B cell (primary cell): Measurements from ENCODE around the gene FAM174C. TPM values are rescaled to one million over a fixed set of nuclear protein-coding genes. Genes with fewer than 3 reads are reported as not detected.
A peak's percentile ranks its signal among the peaks of the same experiment; 100 is the strongest.

Experiments used
- ATAC-seq: fragments of 200-7000 bp; cut with Tn5 transposase; one replicate; pipeline ENCODE4 v1.10.0; 2021; ENCODE audit warnings: low read depth, mild to moderate bottlenecking, moderate number of reproducible peaks, moderate library complexity
- CTCF ChIA-PET: fragments of 350-600 bp; sonication (Branson Sonifier 250); formaldehyde crosslinking; loops from one replicate; lab custom pipeline; 2021; ENCODE audit warnings: antibody characterized with exemption, inconsistent platforms; lab: Charles Lee
- POLR2A ChIA-PET: fragments of 350-600 bp; sonication (Branson Sonifier 250); formaldehyde crosslinking; loops from one replicate; lab custom pipeline; 2021; ENCODE audit warnings: antibody characterized with exemption; lab: Charles Lee
- DNase-seq: peaks from one replicate; pipeline ENCODE4 v3.0.0; 2013
- H2AFZ ChIP-seq: 2 replicates; pipeline ENCODE4 v1.6.1; 2012; ENCODE audit warnings: mild to moderate bottlenecking, low read depth, low read length; ENCODE audit not compliant: insufficient read depth, poor library complexity, severe bottlenecking
- H3K27ac ChIP-seq, 2 donors: 1 replicate in 1 of 2; 2 replicates in 1 of 2; pipeline ENCODE4 v1.5.1; 2012 to 2013; ENCODE audit warnings: low read length in 2 of 2, mild to moderate bottlenecking in 2 of 2, moderate library complexity in 1 of 2
- H3K27me3 ChIP-seq, 4 experiments: fragments of 200-600 bp in 1 of 4; sonication (generic) in 1 of 4; replicated peaks in 1 of 4; 1 replicate in 2 of 4; 2 replicates in 2 of 4; pipeline versions ENCODE4 v1.6.1 to v1.7.0; 2013 to 2016; ENCODE audit warnings: low read length in 3 of 4, mild to moderate bottlenecking in 2 of 4, mixed read lengths in 1 of 4, moderate library complexity in 1 of 4; ENCODE audit not compliant: insufficient read depth in 4 of 4, control insufficient read depth in 3 of 4; ENCODE audit errors: control extremely low read depth in 1 of 4
- H3K36me3 ChIP-seq, 2 experiments: replicated peaks in 1 of 2; 1 replicate in 1 of 2; 2 replicates in 1 of 2; pipeline versions ENCODE4 v1.6.1 to v1.7.1; 2013; ENCODE audit warnings: low read length in 1 of 2; ENCODE audit not compliant: insufficient read depth in 2 of 2, control insufficient read depth in 1 of 2; ENCODE audit errors: control extremely low read depth in 1 of 2, extremely low read depth in 1 of 2
- H3K4me1 ChIP-seq, 2 donors: fragments of 200-600 bp in 1 of 2; sonication (generic) in 1 of 2; 1 replicate in 1 of 2; 2 replicates in 1 of 2; pipeline versions ENCODE4 v1.5.1 to v1.6.1; 2013 to 2017; ENCODE audit warnings: low read length in 2 of 2; ENCODE audit not compliant: control insufficient read depth in 2 of 2, insufficient read depth in 2 of 2
- H3K4me2 ChIP-seq: replicated peaks from 2 replicates; pipeline ENCODE3; 2012; ENCODE audit warnings: mild to moderate bottlenecking, low read depth, low read length; ENCODE audit not compliant: poor library complexity, severe bottlenecking
- H3K4me3 ChIP-seq, 5 experiments: fragments of 200-600 bp in 1 of 5; sonication (generic) in 1 of 5; 1 replicate in 3 of 5; 2 replicates in 2 of 5; pipeline versions ENCODE4 v1.5.1 to v1.7.0; 2011 to 2016; ENCODE audit warnings: low read length in 4 of 5, mild to moderate bottlenecking in 4 of 5, low read depth in 2 of 5, control low read depth in 1 of 5, moderate library complexity in 1 of 5; ENCODE audit not compliant: insufficient read depth in 1 of 5; ENCODE audit errors: control extremely low read depth in 1 of 5, extremely low read depth in 1 of 5
- H3K79me2 ChIP-seq: fragments of 200-600 bp; sonication (generic); one replicate; pipeline ENCODE4 v1.6.0; 2016; ENCODE audit warnings: low read length; ENCODE audit not compliant: control insufficient read depth, insufficient read depth
- H3K9ac ChIP-seq: fragments of 200-600 bp; sonication (generic); 2 replicates; pipeline ENCODE4 v1.6.1; 2017; ENCODE audit warnings: mild to moderate bottlenecking, low read length, moderate library complexity
- H3K9me3 ChIP-seq, 3 donors: one replicate each; pipeline versions ENCODE4 v1.6.1 to v1.7.1; 2013; ENCODE audit warnings: low read length in 2 of 3; ENCODE audit not compliant: control insufficient read depth in 2 of 3, insufficient read depth in 1 of 3; ENCODE audit errors: control extremely low read depth in 1 of 3
- H4K20me1 ChIP-seq: 2 replicates; pipeline ENCODE4 v1.6.0; 2012; ENCODE audit warnings: mild to moderate bottlenecking, low read length; ENCODE audit not compliant: insufficient read depth, control insufficient read depth, poor library complexity, severe bottlenecking
- H3K27ac Mint-ChIP-seq: one replicate; pipeline ENCODE4 v1.8.0; 2021; ENCODE audit warnings: mixed read lengths
- H3K27me3 Mint-ChIP-seq: one replicate; pipeline ENCODE4 v1.8.0; 2021; ENCODE audit warnings: mixed read lengths
- H3K4me1 Mint-ChIP-seq: one replicate; pipeline ENCODE4 v1.8.0; 2021; ENCODE audit warnings: mixed read lengths
- H3K4me3 Mint-ChIP-seq: one replicate; pipeline ENCODE4 v1.8.0; 2021; ENCODE audit warnings: mixed read lengths
- H3K9me3 Mint-ChIP-seq: one replicate; pipeline ENCODE4 v1.8.0; 2022; ENCODE audit warnings: mixed read lengths; ENCODE audit not compliant: insufficient read depth
- EZH2 ChIP-seq: IDR thresholded peaks from 2 replicates; pipeline ENCODE4 v1.6.1; 2012; ENCODE audit warnings: borderline replicate concordance, low read depth, mild to moderate bottlenecking, moderate library complexity, low read length; ENCODE audit not compliant: insufficient read depth, poor library complexity, severe bottlenecking
- WGBS: methylation state at CpG from one replicate; pipeline ENCODE4 v1.1.5; 2013; ENCODE audit warnings: missing lambda C conversion rate; ENCODE audit not compliant: insufficient coverage; 5-methylcytosine and 5-hydroxymethylcytosine counted together
- intact Hi-C: fragments of 100-400 bp; cut with micrococcal nuclease; formaldehyde crosslinking; loops from one replicate; pipeline ENCODE4 v1.10.0; 2022
- polyA plus RNA-seq: library from polyadenylated mRNA; depleted of rRNA; stranded (reverse); fragments of >200 nt; gene quantifications from 2 replicates; pipeline ENCODE4 v1.2.3, GENCODE V29; 2012
- total RNA-seq, 2 donors: library from RNA; stranded (reverse); fragments of 120-200 nt in 1 of 2; gene quantifications; 1 replicate in 1 of 2; 2 replicates in 1 of 2; pipeline versions ENCODE4 v1.2.3 to v1.2.4, GENCODE V29; 2013 to 2022
- TF ChIP-seq, protein P1 (sequence below): fragments of 200-600 bp; IDR thresholded peaks from one replicate; pipeline ENCODE4 v1.8.0; 2022; ENCODE audit warnings: antibody characterized with exemption, mild to moderate bottlenecking

FAM174C gene
- total and polyA plus RNA-seq, 2 donors (not counting 1 experiment from before 2014, with no cell fraction given) = 41.1 to 70.6 TPM

DNA sequence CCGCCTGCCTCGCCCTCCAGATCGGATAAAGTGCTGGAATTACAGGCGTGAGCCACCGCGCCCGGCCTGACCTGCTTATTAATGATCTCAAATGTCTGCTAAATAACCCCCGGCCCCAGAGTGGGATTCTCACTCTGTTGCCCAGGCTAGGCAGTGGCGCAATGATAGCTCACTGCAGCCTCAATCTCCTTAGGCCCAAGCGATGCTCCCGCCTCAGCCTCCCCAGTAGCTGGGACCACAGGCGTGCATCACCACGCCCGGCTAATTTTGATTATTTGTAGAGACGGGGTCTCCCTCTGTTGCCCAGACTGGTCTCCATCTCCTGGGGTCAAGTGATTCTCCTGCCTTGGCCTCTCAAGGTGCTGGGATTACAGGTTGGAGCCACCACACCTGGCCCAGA, 34.4 kb upstream of the FAM174C start:
- Histone ChIP-seq H3K79me2 (peaks cover 23% of the 10 kb centered on the region), H4K20me1 (peaks cover 17% of the 10 kb centered on the region), H3K4me2 (peak overlapping the region; percentile 99), H3K27ac (no peak overlapping the region), H2AFZ (peak overlapping the region; percentile 76), H3K27me3 (peaks cover 0 to 18% (median 7%) of the 10 kb centered on the region in 4 experiments), H3K9me3 (no peaks in the 10 kb centered on the region), H3K36me3 (peaks cover 0 to 4% of the 10 kb centered on the region in 2 experiments), H3K4me3 (peak overlapping the region in 4 of 5 experiments; percentile 42 to 92 (median 62)), H3K4me1 (peaks cover 44 to 69% of the 10 kb centered on the region in 2 donors), H3K9ac (peak overlapping the region; percentile 80)
- H3K27me3 Mint-ChIP-seq = peaks cover 8% of the 10 kb centered on the region
- ChIA-PET CTCF (interaction anchor here (0.6 to 8.0 kb wide), 11 partner anchors 17 to 257 kb away, joined by 3 to 658 read pairs (median 3); partner anchors contain the start of genes CIRBP, FAM174C and WDR18), POLR2A (interaction anchor here (0.6 to 7.8 kb wide), 3 partner anchors 24 to 448 kb away, joined by 6 to 402 read pairs (median 7); partner anchors contain the start of gene CIRBP)
- H3K4me1 Mint-ChIP-seq = peaks cover 36% of the 10 kb centered on the region
- WGBS = 72% methylated on average over 11 of the region's 15 CpGs
- DNase-seq (peak; percentile 47), ATAC-seq (no peak)
- peak overlapping the region; percentile 10 for H3K27ac Mint-ChIP-seq
- peak overlapping the region; percentile 88 for H3K4me3 Mint-ChIP-seq
- TF ChIP-seq, protein P1, sequence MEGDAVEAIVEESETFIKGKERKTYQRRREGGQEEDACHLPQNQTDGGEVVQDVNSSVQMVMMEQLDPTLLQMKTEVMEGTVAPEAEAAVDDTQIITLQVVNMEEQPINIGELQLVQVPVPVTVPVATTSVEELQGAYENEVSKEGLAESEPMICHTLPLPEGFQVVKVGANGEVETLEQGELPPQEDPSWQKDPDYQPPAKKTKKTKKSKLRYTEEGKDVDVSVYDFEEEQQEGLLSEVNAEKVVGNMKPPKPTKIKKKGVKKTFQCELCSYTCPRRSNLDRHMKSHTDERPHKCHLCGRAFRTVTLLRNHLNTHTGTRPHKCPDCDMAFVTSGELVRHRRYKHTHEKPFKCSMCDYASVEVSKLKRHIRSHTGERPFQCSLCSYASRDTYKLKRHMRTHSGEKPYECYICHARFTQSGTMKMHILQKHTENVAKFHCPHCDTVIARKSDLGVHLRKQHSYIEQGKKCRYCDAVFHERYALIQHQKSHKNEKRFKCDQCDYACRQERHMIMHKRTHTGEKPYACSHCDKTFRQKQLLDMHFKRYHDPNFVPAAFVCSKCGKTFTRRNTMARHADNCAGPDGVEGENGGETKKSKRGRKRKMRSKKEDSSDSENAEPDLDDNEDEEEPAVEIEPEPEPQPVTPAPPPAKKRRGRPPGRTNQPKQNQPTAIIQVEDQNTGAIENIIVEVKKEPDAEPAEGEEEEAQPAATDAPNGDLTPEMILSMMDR = no peak
- TF ChIP-seq EZH2 = no peak
- no peaks in the 10 kb centered on the region for H3K9me3 Mint-ChIP-seq
- intact Hi-C loops = loop anchor here (1.0 to 10.0 kb wide), 10 partner anchors 36 to 1944 kb away; partner anchors contain the start of genes CNN2, GPX4, NCLN and RNU6-2
